Right lobe of liver (tissue), 6 donors: ENCODE measurements around the gene SNU13. TPM values are rescaled to one million over a fixed set of nuclear protein-coding genes. Genes with fewer than 3 reads are reported as not detected.
"Not testable (repeated sequence)": the region's sequence is repeated elsewhere in the genome, so short reads cannot be mapped to it uniquely, and the experiment has no call there.

ENCODE experiments used
- ATAC-seq, 4 donors: fragments of 200-7000 bp; cut with Tn5 transposase; one replicate each; pipeline ENCODE4 v1.9.1; 2020; ENCODE audit warnings: mild to moderate bottlenecking in 4 of 4, moderate library complexity in 4 of 4
- DNase-seq, 3 donors: peaks; one replicate each; pipeline ENCODE4 v3.0.0-alpha.2; 2020
- H3K27ac ChIP-seq, 3 donors: fragments of 200-600 bp; one replicate each; pipeline ENCODE4 v1.8.0; 2022
- H3K27me3 ChIP-seq, 2 donors: fragments of 200-600 bp; one replicate each; pipeline ENCODE4 v1.8.0; 2022
- H3K36me3 ChIP-seq, 4 donors: fragments of 200-600 bp; sonication (generic) in 1 of 4; one replicate each; pipeline versions ENCODE4 v1.5.1 to v1.8.0; 2017 to 2022; ENCODE audit warnings: control low read depth in 1 of 4
- H3K4me1 ChIP-seq, 4 donors: fragments of 200-600 bp; sonication (generic) in 1 of 4; one replicate each; pipeline versions ENCODE4 v1.5.1 to v1.8.0; 2017 to 2022; ENCODE audit warnings: control low read depth in 1 of 4
- H3K4me3 ChIP-seq, 3 donors: fragments of 200-600 bp; one replicate each; pipeline ENCODE4 v1.8.0; 2022
- H3K9me3 ChIP-seq, 4 donors: fragments of 200-600 bp; sonication (generic) in 1 of 4; one replicate each; pipeline versions ENCODE4 v1.5.1 to v1.8.0; 2017 to 2022; ENCODE audit warnings: control low read depth in 1 of 4
- CTCF ChIP-seq, 4 donors: fragments of 200-600 bp in 3 of 4; fragments of 450-650 bp in 1 of 4; IDR thresholded peaks; one replicate each; pipeline versions ENCODE4 v1.5.1 to v1.8.0; 2016 to 2022; ENCODE audit warnings: antibody characterized with exemption in 4 of 4, mild to moderate bottlenecking in 2 of 4
- POLR2A ChIP-seq: fragments of 450-650 bp; IDR thresholded peaks from one replicate; pipeline ENCODE4 v1.6.1; 2017; ENCODE audit warnings: antibody characterized with exemption, mild to moderate bottlenecking
- WGBS: methylation state at CpG from one replicate; pipeline ENCODE4 v1.1.6; 2018; ENCODE audit warnings: low coverage, low lambda C conversion rate; ENCODE audit not compliant: insufficient coverage; ENCODE audit errors: missing lambda C conversion rate; 5-methylcytosine and 5-hydroxymethylcytosine counted together
- intact Hi-C, 2 donors: fragments of 100-400 bp; cut with DNase I; formaldehyde crosslinking; loops; one replicate each; pipeline versions ENCODE4 v1.11.2 to v1.14.1; 2022
- long read RNA-seq: library from polyadenylated mRNA; unstranded; transcript quantifications from one replicate; pipeline ENCODE4 v2.0.0, GENCODE V29; 2019
- total RNA-seq, 6 experiments: library from RNA; depleted of rRNA in 2 of 6; stranded (reverse); fragments of >200 nt in 2 of 6; fragmentation: NEBNext Ultra II Directional in 3 of 6; extraction: Animal tissue kit (Norgen Biotek cat#: 25700) in 3 of 6; gene quantifications; one replicate each; pipeline versions ENCODE4 v1.1.0 to v1.2.4, GENCODE V29; 2016 to 2023
- donor health status: DM: no; HTN: yes; CAD: no.
- donor health status: DM: no; HTN: no; CAD: no.
- donor health status: DM: no; HTN: no; CAD: no.
- donor health status: DM: no; HTN: yes; CAD: no.
- donor health status: DM: no; HTN: yes; CAD: no.

SNU13 gene
- 10 to 100 TPM; 43.1 to 65.4 (median 50.1) TPM for total RNA-seq
- long read RNA-seq, transcript SNU13-202 (3 exons, 1,503 nt), result major isoform, 35 of 43 reads
- long read RNA-seq, partial matches to known transcripts, result 1 of 43 reads
- long read RNA-seq, other reads (novel, unspliced or antisense), result 4 of 43 reads

- Histone ChIP-seq H3K4me3 (peak within 1 kb of the TSS; percentile 74 to 78 (median 75)), H3K27ac (peak within 1 kb of the TSS; percentile 81 to 93 (median 89)), H3K27me3 (no peaks in the 10 kb centered on the region), H3K4me1 (peaks cover 0 to 12% (median 4%) of the 10 kb centered on the region in 4 donors), H3K9me3 (no peaks in the 10 kb centered on the region), H3K36me3 (peaks cover 0 to under 1% (median 0%) of the 10 kb centered on the region in 4 donors)
- intact Hi-C loops, result no loop called here
- TF ChIP-seq POLR2A (peak; percentile 88), CTCF (IDR thresholded peaks at IDR 0.05) (peak in 1 of 4 donors; percentile 12)
- ATAC-seq (peak; percentile 93 to 97 (median 96)), DNase-seq (peak; percentile 93 to 95 (median 94))
- WGBS, result under 1% methylated on average over 23 of the region's 62 CpGs
Observed at GRCh38 chr22:41688365-41689211, at the start of gene SNU13. Gene SNU13 (minus strand): TSS chr22:41688867. CDS start chr22:41688796, 71 bp downstream.

DNA sequence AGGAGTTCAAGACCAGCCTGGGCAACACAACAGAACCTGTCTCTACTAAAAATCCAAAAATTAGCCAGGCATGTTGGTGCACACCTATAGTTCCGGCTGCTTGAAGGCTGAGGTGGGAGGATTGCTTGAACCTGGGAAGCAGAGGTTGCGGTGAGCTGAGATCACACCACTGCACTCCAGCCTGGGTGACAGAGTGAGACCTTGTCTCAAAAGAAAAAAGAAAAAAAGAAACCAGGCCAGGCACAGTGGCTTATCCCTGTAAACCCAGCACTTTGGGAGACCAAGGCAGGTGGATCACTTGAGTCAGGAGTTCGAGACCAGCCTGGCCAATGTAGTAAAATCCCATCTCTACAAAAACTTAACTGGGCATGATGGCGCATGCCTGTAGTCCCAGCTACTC is 44.6 kb upstream of the SNU13 start:
- H3K36me3 ChIP-seq, H3K4me3 ChIP-seq, intact Hi-C loops, DNase-seq, H3K27ac ChIP-seq, ATAC-seq, H3K9me3 ChIP-seq, H3K27me3 ChIP-seq, H3K4me1 ChIP-seq: not testable (repeated sequence)
- 98% methylated on average over 4 of the region's 4 CpGs for WGBS

- 100% methylated on average over 4 of the region's 7 CpGs for WGBS
Observed at GRCh38 chr22:41732096-41732772, 43.6 kb upstream of the SNU13 start.

DNA sequence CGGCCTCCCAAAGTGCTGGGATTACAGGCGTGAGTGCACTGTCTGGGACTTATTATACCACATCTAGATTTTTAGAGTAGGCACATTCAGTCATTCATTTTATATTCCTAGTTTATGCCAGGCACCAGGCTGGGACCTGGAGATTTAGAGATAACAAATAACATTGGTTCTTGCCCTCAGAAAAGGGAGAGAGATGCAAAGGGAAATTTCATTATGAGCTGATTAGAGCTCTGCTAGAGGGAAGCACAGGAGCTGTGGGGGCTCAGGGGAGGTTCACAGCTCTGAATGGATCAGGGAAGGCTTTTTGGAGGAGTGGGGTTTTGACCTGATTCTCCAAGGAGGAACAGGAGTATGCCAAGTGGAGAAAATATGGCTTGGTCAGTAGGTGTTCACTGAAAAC is 42.9 kb upstream of the SNU13 start:
- DNase-seq (no peak), ATAC-seq (no peak)
- WGBS, result 81% methylated on average over 2 of the region's 2 CpGs

More at GRCh38 chr22:41732096-41732772, 43.6 kb upstream of the SNU13 start:
- H3K9me3 ChIP-seq, result no peaks in the 10 kb centered on the region
- intact Hi-C loops, result no loop called here
- no peaks in the 10 kb centered on the region for H3K36me3 ChIP-seq
- TF ChIP-seq CTCF (IDR thresholded peaks at IDR 0.05) (no peak), POLR2A (no peak)
- H3K27ac ChIP-seq, result no peak overlapping the region
- no peaks in the 10 kb centered on the region for H3K4me1 ChIP-seq
- H3K4me3 ChIP-seq, result no peak overlapping the region
- ATAC-seq (no peak), DNase-seq (no peak)
- H3K27me3 ChIP-seq, result no peaks in the 10 kb centered on the region

More for the DNA sequence above, 42.9 kb upstream of the SNU13 start:
- TF ChIP-seq POLR2A (no peak), CTCF (IDR thresholded peaks at IDR 0.05) (no peak)
- H3K36me3 ChIP-seq, result no peaks in the 10 kb centered on the region
- intact Hi-C loops, result no loop called here
- H3K27me3 ChIP-seq, result no peaks in the 10 kb centered on the region
- H3K4me3 ChIP-seq, result no peak overlapping the region
- no peaks in the 10 kb centered on the region for H3K4me1 ChIP-seq
- no peak overlapping the region for H3K27ac ChIP-seq
- H3K9me3 ChIP-seq, result no peaks in the 10 kb centered on the region
